WTC11 (cell line): ENCODE measurements around the gene ELOVL5. TPM values are rescaled to one million over a fixed set of nuclear protein-coding genes. Genes with fewer than 3 reads are reported as not detected.

Experiments
- ATAC-seq: fragments of 200-7000 bp; cut with Tn5 transposase; 2 replicates; pipeline ENCODE4 v1.10.0; 2021; ENCODE audit warnings: mild to moderate bottlenecking, moderate library complexity
- CTCF ChIA-PET: fragments of 300-600 bp; sonication (Branson Sonifier 250); formaldehyde crosslinking; loops from one replicate; lab custom pipeline; 2021; ENCODE audit warnings: antibody characterized with exemption; lab: Charles Lee
- POLR2A ChIA-PET: fragments of 350-600 bp; sonication (Branson Sonifier 250); formaldehyde crosslinking; loops from one replicate; lab custom pipeline; 2021; ENCODE audit warnings: antibody characterized with exemption; lab: Charles Lee
- DNase-seq: peaks from one replicate; pipeline ENCODE4 v3.0.0; 2021; ENCODE audit warnings: low spot score
- H3K27ac Mint-ChIP-seq: 2 replicates; pipeline ENCODE4 v1.8.0; 2021; ENCODE audit warnings: mixed read lengths
- H3K27me3 Mint-ChIP-seq: 2 replicates; pipeline ENCODE4 v1.8.0; 2021; ENCODE audit warnings: low read depth, mild to moderate bottlenecking, moderate library complexity, mixed read lengths
- H3K36me3 Mint-ChIP-seq: 2 replicates; pipeline ENCODE4 v1.8.0; 2021; ENCODE audit warnings: mixed read lengths
- H3K4me1 Mint-ChIP-seq: 2 replicates; pipeline ENCODE4 v1.8.0; 2022; ENCODE audit warnings: mixed read lengths
- H3K4me3 Mint-ChIP-seq: 2 replicates; pipeline ENCODE4 v1.8.0; 2021; ENCODE audit warnings: mild to moderate bottlenecking, moderate library complexity, mixed read lengths
- H3K9me3 Mint-ChIP-seq: 2 replicates; pipeline ENCODE4 v1.8.0; 2021; ENCODE audit warnings: mixed read lengths
- AFF4 ChIP-seq: sonication (generic); formaldehyde crosslinking; IDR thresholded peaks from 2 replicates; pipeline ENCODE4 v1.8.1; 2023; ENCODE audit warnings: mild to moderate bottlenecking, missing genetic modification reagents, borderline replicate concordance
- AR ChIP-seq: fragments of 250-450 bp; sonication (Bioruptor Pico); IDR thresholded peaks from 2 replicates; pipeline ENCODE4 v1.9.0; 2021; ENCODE audit warnings: mild to moderate bottlenecking
- ATF6 ChIP-seq: sonication (generic); formaldehyde crosslinking; IDR thresholded peaks from 2 replicates; pipeline ENCODE4 v1.8.1; 2023; ENCODE audit warnings: mild to moderate bottlenecking, missing genetic modification reagents
- CREM ChIP-seq: sonication (generic); formaldehyde crosslinking; IDR thresholded peaks from 2 replicates; pipeline ENCODE4 v1.8.1; 2022; ENCODE audit warnings: mild to moderate bottlenecking, missing genetic modification reagents, moderate library complexity
- FOXJ3 ChIP-seq: sonication (generic); formaldehyde crosslinking; IDR thresholded peaks from 2 replicates; pipeline ENCODE4 v1.9.0; 2021; ENCODE audit warnings: missing genetic modification reagents, mild to moderate bottlenecking, borderline replicate concordance
- GRHL2 ChIP-seq: fragments of 250-450 bp; sonication (Bioruptor Pico); IDR thresholded peaks from 2 replicates; pipeline ENCODE4 v1.8.0; 2022; ENCODE audit warnings: mild to moderate bottlenecking, moderate library complexity; ENCODE audit not compliant: insufficient replicate concordance, severe bottlenecking
- MXD4 ChIP-seq: fragments of 250-450 bp; sonication (Bioruptor Pico); IDR thresholded peaks from 2 replicates; pipeline ENCODE4 v1.8.0; 2021; ENCODE audit warnings: mild to moderate bottlenecking, moderate library complexity, borderline replicate concordance
- PRRX2 ChIP-seq: fragments of 250-450 bp; sonication (Bioruptor Pico); IDR thresholded peaks from 2 replicates; pipeline ENCODE4 v1.8.0; 2021; ENCODE audit warnings: mild to moderate bottlenecking
- RORB ChIP-seq: fragments of 250-450 bp; sonication (Bioruptor Pico); IDR thresholded peaks from 2 replicates; pipeline ENCODE4 v1.9.0; 2021; ENCODE audit warnings: mild to moderate bottlenecking
- TCF7 ChIP-seq: sonication (generic); formaldehyde crosslinking; IDR thresholded peaks from 2 replicates; pipeline ENCODE4 v1.8.0; 2022; ENCODE audit warnings: mild to moderate bottlenecking, low read depth, missing genetic modification reagents, moderate library complexity
- TEAD1 ChIP-seq: sonication (generic); formaldehyde crosslinking; IDR thresholded peaks from 2 replicates; pipeline ENCODE4 v1.8.0; 2022; ENCODE audit warnings: mild to moderate bottlenecking, missing genetic modification reagents
- ZNF121 ChIP-seq: sonication (generic); formaldehyde crosslinking; IDR thresholded peaks from 2 replicates; pipeline ENCODE4 v1.8.0; 2023; ENCODE audit warnings: missing genetic modification reagents
- ZNF138 ChIP-seq: sonication (generic); formaldehyde crosslinking; conservative IDR thresholded peaks from 2 replicates; pipeline ENCODE4 v1.8.1; 2022; ENCODE audit warnings: mild to moderate bottlenecking, moderate library complexity, missing genetic modification reagents
- ZNF396 ChIP-seq: fragments of 250-450 bp; sonication (Bioruptor Pico); IDR thresholded peaks from 2 replicates; pipeline ENCODE4 v1.8.0; 2021; ENCODE audit warnings: mild to moderate bottlenecking, moderate library complexity, borderline replicate concordance
- total RNA-seq: library from RNA; stranded (reverse); gene quantifications from 3 replicates; pipeline ENCODE4 v1.2.3, GENCODE V29; 2021
- TF ChIP-seq, protein P1 (sequence below): sonication (generic); formaldehyde crosslinking; IDR thresholded peaks from 2 replicates; pipeline ENCODE4 v1.8.0; 2022; ENCODE audit warnings: missing genetic modification reagents
- TF ChIP-seq, protein P2 (sequence below): sonication (generic); formaldehyde crosslinking; IDR thresholded peaks from 2 replicates; pipeline ENCODE4 v1.8.1; 2023; ENCODE audit warnings: mild to moderate bottlenecking, missing genetic modification reagents, moderate library complexity
- TF ChIP-seq, protein P3 (sequence below): sonication (generic); formaldehyde crosslinking; IDR thresholded peaks from 2 replicates; pipeline ENCODE4 v1.8.1; 2022; ENCODE audit warnings: mild to moderate bottlenecking, moderate library complexity, missing genetic modification reagents
- TF ChIP-seq, protein P4 (sequence below): sonication (generic); formaldehyde crosslinking; IDR thresholded peaks from 2 replicates; pipeline ENCODE4 v1.8.0; 2022; ENCODE audit warnings: mild to moderate bottlenecking, missing genetic modification reagents
- TF ChIP-seq, protein P5 (sequence below): sonication (generic); formaldehyde crosslinking; IDR thresholded peaks from 2 replicates; pipeline ENCODE4 v1.8.1; 2022; ENCODE audit warnings: missing genetic modification reagents, borderline replicate concordance

ELOVL5 gene
- total RNA-seq, 1 experiment from 2014 or later, result 122 TPM

DNA sequence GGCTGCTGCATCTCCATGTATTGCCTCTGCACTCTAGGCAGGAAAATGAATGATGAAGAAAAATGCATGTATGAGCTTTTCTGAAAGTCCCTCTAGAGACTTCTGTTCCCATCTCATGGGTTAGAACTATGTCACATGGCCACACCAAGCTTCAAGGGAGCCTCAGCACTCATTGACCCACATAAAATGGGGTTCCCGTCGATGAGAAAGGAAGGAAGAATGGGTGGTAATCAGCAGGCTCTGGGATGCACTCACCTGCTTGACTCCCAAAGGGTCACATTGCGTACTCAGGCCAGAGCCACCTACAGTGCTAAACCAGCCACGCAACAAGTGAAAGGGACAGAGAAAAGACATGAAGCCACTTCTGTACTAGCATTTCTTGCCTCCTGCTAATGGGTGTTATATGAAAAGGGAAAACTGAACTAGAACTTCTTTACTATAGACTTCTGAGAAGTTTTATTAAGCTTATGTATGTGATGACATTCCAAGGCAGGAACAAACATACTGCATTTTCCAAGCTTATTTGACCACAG is 104.3 kb downstream of the ELOVL5 start (continued):
- TF ChIP-seq, protein P1, sequence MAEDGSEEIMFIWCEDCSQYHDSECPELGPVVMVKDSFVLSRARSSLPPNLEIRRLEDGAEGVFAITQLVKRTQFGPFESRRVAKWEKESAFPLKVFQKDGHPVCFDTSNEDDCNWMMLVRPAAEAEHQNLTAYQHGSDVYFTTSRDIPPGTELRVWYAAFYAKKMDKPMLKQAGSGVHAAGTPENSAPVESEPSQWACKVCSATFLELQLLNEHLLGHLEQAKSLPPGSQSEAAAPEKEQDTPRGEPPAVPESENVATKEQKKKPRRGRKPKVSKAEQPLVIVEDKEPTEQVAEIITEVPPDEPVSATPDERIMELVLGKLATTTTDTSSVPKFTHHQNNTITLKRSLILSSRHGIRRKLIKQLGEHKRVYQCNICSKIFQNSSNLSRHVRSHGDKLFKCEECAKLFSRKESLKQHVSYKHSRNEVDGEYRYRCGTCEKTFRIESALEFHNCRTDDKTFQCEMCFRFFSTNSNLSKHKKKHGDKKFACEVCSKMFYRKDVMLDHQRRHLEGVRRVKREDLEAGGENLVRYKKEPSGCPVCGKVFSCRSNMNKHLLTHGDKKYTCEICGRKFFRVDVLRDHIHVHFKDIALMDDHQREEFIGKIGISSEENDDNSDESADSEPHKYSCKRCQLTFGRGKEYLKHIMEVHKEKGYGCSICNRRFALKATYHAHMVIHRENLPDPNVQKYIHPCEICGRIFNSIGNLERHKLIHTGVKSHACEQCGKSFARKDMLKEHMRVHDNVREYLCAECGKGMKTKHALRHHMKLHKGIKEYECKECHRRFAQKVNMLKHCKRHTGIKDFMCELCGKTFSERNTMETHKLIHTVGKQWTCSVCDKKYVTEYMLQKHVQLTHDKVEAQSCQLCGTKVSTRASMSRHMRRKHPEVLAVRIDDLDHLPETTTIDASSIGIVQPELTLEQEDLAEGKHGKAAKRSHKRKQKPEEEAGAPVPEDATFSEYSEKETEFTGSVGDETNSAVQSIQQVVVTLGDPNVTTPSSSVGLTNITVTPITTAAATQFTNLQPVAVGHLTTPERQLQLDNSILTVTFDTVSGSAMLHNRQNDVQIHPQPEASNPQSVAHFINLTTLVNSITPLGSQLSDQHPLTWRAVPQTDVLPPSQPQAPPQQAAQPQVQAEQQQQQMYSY (CRISPR knock-in tag), result no peak
- no peak for TF ChIP-seq CREM
- no peak for TF ChIP-seq PRRX2
- TF ChIP-seq ZNF396 (CRISPR knock-in tag), result no peak
- no peak for TF ChIP-seq ZNF121
- no peak for TF ChIP-seq ZNF138
- TF ChIP-seq, protein P2, sequence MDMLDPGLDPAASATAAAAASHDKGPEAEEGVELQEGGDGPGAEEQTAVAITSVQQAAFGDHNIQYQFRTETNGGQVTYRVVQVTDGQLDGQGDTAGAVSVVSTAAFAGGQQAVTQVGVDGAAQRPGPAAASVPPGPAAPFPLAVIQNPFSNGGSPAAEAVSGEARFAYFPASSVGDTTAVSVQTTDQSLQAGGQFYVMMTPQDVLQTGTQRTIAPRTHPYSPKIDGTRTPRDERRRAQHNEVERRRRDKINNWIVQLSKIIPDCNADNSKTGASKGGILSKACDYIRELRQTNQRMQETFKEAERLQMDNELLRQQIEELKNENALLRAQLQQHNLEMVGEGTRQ (CRISPR knock-in tag), result no peak
- TF ChIP-seq RORB (CRISPR knock-in tag), result no peak
- no peak for TF ChIP-seq FOXJ3

GRCh38 chr6:53241938-53242337 is 106.8 kb downstream of the ELOVL5 start:
- Mint-ChIP-seq H3K27me3 (0 out of 2 replicates have a peak, but pooled peaks cover 4% of the 10 kb centered on the region), H3K4me3 (no peak overlapping the region), H3K9me3 (peaks cover 18% of the 10 kb centered on the region), H3K27ac (no peak overlapping the region), H3K4me1 (no peaks in the 10 kb centered on the region), H3K36me3 (no peaks in the 10 kb centered on the region)
- ChIA-PET CTCF (no interaction called here), POLR2A (no interaction called here)
- ATAC-seq, result no peak
- DNase-seq, result no peak
- TF ChIP-seq, protein P3, sequence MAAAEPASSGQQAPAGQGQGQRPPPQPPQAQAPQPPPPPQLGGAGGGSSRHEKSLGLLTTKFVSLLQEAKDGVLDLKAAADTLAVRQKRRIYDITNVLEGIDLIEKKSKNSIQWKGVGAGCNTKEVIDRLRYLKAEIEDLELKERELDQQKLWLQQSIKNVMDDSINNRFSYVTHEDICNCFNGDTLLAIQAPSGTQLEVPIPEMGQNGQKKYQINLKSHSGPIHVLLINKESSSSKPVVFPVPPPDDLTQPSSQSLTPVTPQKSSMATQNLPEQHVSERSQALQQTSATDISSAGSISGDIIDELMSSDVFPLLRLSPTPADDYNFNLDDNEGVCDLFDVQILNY (CRISPR knock-in tag), result no peak
- TF ChIP-seq FOXJ3 (no peak), ATF6 (CRISPR knock-in tag) (no peak), AFF4 (CRISPR knock-in tag) (no peak), GRHL2 (no peak), TCF7 (CRISPR knock-in tag) (no peak), TEAD1 (CRISPR knock-in tag) (no peak), MXD4 (CRISPR knock-in tag) (no peak), AR (CRISPR knock-in tag) (no peak)
- TF ChIP-seq, protein P4, sequence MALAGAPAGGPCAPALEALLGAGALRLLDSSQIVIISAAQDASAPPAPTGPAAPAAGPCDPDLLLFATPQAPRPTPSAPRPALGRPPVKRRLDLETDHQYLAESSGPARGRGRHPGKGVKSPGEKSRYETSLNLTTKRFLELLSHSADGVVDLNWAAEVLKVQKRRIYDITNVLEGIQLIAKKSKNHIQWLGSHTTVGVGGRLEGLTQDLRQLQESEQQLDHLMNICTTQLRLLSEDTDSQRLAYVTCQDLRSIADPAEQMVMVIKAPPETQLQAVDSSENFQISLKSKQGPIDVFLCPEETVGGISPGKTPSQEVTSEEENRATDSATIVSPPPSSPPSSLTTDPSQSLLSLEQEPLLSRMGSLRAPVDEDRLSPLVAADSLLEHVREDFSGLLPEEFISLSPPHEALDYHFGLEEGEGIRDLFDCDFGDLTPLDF (CRISPR knock-in tag), result no peak
- TF ChIP-seq, protein P5, sequence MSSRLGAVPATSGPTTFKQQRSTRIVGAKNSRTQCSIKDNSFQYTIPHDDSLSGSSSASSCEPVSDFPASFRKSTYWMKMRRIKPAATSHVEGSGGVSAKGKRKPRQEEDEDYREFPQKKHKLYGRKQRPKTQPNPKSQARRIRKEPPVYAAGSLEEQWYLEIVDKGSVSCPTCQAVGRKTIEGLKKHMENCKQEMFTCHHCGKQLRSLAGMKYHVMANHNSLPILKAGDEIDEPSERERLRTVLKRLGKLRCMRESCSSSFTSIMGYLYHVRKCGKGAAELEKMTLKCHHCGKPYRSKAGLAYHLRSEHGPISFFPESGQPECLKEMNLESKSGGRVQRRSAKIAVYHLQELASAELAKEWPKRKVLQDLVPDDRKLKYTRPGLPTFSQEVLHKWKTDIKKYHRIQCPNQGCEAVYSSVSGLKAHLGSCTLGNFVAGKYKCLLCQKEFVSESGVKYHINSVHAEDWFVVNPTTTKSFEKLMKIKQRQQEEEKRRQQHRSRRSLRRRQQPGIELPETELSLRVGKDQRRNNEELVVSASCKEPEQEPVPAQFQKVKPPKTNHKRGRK (CRISPR knock-in tag), result no peak
